ENCODE data around the gene ROPN1B.
"Not testable (repeated sequence)": the region's sequence is repeated elsewhere in the genome, so short reads cannot be mapped to it uniquely, and the experiment has no call there.

DNA sequence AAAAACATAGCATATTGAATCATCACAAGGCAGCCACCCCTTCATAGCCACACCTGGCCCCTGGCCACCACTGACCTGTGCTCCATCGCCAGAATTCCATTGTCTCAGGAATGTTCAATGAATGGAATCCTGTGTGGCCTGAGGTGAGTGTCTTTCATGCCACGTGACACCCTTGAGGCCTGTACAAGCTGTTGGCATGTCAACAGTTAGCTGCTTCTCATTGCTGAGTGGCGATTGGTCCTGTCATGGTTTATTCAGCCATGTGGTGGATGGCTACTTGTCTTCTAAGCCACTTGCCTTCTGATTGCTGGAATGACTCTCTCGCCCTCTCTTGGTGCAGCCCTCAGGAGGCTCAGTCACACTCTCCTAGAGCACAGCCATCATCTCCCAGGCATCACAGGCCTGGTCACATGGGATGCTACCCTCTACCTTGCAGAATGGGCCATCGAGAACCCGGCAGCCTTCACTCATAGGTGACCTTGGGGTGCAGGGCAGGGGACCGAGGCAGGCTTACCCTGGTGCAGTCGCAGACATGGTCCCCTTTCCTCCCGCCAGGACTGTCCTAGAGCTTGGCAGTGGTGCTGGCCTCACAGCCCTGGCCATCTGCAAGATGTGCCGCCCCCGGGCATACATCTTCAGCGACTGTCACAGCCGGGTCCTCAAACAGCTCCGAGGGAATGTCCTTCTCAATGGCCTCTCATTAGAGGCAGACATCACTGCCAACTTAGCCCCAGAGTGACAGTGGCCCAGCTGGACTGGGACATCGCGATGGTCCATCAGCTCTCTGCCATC is 45.5 kb upstream of the ROPN1B start:
- TF ChIP-seq, protein P1, sequence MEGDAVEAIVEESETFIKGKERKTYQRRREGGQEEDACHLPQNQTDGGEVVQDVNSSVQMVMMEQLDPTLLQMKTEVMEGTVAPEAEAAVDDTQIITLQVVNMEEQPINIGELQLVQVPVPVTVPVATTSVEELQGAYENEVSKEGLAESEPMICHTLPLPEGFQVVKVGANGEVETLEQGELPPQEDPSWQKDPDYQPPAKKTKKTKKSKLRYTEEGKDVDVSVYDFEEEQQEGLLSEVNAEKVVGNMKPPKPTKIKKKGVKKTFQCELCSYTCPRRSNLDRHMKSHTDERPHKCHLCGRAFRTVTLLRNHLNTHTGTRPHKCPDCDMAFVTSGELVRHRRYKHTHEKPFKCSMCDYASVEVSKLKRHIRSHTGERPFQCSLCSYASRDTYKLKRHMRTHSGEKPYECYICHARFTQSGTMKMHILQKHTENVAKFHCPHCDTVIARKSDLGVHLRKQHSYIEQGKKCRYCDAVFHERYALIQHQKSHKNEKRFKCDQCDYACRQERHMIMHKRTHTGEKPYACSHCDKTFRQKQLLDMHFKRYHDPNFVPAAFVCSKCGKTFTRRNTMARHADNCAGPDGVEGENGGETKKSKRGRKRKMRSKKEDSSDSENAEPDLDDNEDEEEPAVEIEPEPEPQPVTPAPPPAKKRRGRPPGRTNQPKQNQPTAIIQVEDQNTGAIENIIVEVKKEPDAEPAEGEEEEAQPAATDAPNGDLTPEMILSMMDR (IDR thresholded peaks at IDR 0.05) = not testable (repeated sequence)
- not testable (repeated sequence) for TF ChIP-seq POLR2A, POLR2AphosphoS5, EP300 (IDR thresholded peaks at IDR 0.05)
